ENCODE measurements around the gene GRK2. TPM values are rescaled to one million over a fixed set of nuclear protein-coding genes. Genes with fewer than 3 reads are reported as not detected.

Gene GRK2
- total RNA-seq, 1 experiment from 2014 or later, result 51.5 TPM

DNA sequence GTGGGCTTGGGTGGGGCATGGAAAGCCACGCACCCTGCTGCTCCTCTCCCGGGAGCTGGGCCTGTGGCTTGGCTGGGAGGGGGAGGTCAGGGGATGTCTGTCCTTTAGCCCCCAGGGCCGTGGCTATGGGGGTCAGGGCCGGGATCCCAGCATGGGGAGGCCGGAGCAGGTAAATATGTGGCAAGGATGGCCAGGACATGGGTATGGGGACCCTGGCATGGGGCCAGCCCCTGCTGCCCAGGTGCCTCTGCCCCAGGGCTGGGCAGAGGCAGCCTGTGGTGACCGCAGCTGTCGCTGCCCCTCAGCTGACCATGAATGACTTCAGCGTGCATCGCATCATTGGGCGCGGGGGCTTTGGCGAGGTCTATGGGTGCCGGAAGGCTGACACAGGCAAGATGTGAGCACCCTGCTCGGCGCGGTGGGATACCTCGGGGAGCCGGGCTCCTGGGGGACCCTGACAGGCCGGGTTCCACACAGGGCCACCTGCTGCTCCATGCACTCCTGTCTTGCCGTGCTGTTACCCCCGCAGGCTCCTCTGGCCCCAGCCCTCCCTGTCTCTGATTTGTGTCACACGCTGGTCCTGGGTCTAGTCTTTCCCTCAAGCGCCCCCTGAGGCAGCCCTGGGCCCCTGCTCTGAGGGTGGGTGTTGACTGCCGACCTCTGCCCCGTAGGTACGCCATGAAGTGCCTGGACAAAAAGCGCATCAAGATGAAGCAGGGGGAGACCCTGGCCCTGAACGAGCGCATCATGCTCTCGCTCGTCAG, 14.7 kb downstream of the GRK2 start:
- DNase-seq (ENCODE audit: low read depth), result no peak

- DNase-seq (ENCODE audit: low read depth), result no peak
Observed at GRCh38 chr11:67281552-67282150, 15.4 kb downstream of the GRK2 start.

DNA sequence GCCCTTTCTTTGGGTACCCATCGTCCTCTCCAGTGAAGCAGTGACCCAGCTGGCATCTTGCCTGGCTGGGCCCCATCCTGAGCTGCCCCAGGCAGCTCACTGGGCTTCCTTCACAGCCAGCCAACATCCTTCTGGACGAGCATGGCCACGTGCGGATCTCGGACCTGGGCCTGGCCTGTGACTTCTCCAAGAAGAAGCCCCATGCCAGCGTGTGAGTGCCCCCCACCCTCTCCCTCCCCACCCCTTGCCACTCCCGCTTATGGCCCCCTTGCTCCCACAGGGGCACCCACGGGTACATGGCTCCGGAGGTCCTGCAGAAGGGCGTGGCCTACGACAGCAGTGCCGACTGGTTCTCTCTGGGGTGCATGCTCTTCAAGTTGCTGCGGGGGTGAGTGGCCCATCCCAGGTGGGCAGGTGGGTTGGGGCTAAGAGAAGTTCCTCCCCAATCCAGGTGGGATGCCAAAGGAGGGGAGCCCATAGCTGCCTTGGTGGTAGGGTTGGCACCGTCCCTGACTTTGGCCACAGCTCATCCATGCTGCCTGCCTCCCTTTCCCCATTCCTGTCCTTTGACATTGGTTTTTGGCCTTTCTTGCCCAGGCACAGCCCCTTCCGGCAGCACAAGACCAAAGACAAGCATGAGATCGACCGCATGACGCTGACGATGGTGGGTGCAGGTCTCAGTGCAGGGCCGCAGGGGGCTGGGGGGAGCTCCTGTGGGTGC, 16.0 kb downstream of the GRK2 start:
- DNase-seq (ENCODE audit: low read depth), result no peak

GRCh38 chr11:67282876-67283371, 16.7 kb downstream of the GRK2 start:
- no peak for DNase-seq (ENCODE audit: low read depth)

GRCh38 chr11:67283481-67283963, 17.2 kb downstream of the GRK2 start:
- DNase-seq (ENCODE audit: low read depth), result no peak

- DNase-seq (ENCODE audit: low read depth), result no peak
Observed at GRCh38 chr11:67284811-67285540, 18.7 kb downstream of the GRK2 start.

- no peak for DNase-seq (ENCODE audit: low read depth)
Observed at GRCh38 chr11:67285541-67286498, 19.5 kb downstream of the GRK2 start.

- DNase-seq (ENCODE audit: low read depth), result no peak
Observed at GRCh38 chr11:67286621-67287333, 20.5 kb downstream of the GRK2 start.

DNA sequence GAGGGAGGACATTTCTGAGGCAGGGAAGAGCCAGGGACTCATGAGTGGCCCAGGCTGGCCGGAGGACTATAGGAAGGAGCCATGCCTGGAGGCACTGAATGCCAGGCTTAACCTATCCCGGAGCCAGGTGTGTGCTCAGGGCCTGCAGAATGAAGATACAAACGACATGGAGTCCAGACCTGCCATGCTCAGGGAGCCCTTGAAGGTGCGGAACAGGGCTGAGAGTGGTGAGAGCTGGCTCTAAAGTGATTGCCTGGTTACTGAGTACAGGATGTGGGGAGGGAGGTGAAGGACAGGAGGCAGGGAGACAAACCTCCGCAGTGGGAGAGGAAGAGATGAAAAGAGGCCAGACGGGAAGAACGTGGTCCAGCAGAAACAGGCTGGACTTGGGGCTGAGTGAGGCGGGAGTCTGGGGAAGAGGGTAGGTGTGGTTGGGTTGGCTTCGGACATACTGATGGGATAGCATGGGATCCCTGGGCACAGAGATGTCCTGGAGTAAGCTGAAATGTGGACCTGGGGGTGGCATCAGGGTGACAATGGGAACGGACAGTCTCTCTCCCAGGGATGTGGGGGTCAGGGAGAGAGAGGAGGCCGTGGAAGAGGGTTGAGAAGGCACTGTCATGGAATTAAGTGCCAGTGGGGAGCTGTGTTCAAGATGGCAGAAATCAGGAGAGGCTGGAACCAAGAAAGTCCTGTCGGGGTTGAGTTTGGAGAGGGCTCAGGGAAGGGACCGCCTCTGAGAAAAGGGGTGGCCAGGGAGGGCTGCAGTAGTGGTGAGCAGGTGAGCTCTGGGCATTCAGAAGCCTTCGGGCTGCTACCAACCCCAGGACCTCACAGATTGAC, 21.3 kb downstream of the GRK2 start:
- no peak for DNase-seq (ENCODE audit: low read depth)

DNA sequence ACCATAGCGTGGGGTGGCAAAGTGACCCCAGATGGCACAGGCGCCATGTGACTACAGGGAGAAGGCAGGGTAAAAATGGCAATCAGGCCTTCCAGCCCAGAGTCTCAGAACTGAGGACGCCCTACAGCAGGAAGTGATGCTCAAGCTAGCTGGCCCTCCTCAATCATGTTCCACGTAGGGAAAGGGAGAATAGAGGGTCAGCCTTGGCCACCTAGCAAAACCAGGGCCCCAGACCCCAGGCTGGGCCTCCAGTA, 21.9 kb downstream of the GRK2 start:
- DNase-seq (ENCODE audit: low read depth), result no peak

DNA sequence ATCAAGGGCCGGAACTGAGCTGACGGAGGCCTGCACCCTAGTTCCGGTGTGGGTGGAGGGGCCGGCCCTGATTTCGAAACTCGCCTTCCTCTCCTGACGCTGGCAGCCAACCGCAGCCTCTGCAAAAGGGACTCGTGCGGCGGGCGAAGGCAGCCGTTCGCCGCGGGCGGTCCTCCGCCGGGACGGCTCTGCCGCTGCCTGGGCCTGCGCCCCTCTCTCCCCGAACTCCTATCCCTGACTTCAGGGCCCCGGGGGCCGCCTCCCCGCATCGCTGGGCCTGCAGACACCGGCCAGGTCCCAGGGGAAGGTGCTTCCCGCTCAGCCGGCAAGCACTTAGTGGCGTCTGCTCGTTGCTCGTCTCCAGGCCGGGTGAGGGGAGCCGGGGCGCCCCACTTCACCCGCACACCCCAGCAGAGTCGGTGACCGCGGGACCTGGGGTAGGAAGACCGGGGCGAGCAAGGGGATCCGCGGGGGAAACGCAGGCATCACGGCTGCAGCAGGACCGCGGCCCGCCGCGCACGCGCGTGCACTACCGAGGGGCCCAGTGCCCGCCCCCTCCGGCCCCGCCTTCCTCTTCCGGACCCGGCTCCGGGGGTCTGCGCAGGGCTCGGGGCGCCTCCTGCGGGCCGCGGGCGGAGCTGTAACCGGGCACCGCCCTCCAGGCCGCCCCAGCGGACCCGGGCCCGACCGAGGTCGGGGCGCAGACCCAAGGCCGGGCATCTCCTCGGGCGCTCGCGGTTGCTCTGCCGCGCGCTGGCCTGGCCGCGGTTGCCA, 22.4 kb downstream of the GRK2 start:
- DNase-seq (ENCODE audit: low read depth), result peak; percentile 87

DNA sequence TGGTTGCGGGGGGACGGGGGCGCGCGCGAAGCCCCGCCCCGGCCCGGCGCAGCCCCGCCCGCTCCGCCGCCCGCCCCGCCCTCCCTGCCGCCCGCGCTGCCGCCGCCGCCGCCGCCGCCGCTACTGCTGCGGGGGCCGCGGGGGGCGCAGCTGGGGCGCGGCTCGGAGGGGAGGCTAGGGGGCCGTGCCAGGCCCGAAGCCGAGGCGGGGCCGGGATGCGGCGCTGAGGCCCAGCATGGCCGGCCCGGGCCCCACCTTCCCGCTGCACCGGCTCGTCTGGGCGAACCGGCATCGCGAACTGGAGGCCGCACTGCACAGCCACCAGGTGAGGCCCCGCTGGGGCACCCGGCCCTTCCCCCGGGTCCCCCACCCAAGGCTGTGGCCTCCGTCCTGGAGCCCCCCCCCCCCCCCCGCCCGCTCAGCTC, 23.0 kb downstream of the GRK2 start, which contains the start of gene ANKRD13D:
Gene ANKRD13D, plus strand, starts transcription at position 78 of the 425 bp plus-strand sequence. Its CDS starts 158 bp downstream, at position 236.
- DNase-seq (ENCODE audit: low read depth), result no peak

DNA sequence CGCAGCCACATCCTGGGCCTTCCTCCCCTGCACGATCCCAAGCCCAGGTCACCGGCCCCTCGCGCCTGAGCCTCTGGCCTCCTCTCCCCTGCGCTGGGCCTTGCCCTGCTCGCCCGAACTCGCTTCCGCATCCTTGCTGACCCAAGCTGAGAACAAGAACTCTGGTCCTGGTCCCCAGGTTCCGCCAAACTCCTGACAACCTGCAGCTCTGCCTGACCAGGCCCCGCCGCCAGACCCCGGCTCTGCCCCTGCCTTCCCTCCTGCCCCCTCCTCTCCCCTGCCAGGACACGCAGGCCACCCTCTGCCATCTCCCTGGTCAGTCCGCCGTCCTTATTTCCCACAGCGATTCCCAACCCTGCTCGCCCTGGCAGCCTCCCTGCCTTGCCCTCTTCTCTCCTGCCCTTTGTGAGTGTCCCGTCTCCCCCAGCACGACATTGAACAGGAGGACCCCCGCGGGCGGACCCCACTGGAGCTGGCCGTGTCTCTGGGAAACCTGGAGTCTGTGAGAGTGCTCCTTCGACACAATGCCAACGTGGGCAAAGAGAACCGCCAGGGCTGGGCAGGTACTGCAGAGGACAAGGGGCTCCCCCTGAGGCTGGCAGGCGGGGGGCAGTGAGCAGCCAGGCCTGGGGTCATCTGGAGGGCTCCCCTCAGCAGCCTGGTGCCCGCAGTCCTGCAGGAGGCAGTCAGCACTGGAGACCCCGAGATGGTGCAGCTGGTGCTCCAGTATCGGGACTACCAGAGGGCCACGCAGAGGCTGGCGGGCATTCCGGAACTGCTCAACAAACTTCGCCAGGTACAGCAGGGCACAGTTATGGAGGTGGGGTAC, 23.6 kb downstream of the GRK2 start:
- no peak for DNase-seq (ENCODE audit: low read depth)

DNA sequence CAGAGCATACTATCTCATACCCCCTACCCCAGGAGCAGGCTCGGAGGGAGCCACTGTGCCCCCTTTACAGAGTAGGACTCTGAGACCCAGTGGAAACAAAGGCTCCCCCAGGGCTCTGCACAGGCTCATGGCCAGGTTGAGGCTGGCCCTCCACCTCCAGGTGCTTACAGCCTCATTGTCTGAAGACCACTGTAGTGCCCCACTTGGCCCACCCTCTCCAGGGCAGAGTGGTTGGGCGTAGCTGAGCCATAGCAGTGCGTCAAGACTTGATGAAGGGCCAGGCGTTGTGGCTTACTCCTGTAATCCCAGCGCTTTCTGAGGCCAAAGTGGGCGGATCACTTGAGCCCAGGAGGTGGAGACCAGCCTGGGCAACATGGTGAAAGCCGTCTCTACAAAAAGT, 24.5 kb downstream of the GRK2 start:
- no peak for DNase-seq (ENCODE audit: low read depth)

DNA sequence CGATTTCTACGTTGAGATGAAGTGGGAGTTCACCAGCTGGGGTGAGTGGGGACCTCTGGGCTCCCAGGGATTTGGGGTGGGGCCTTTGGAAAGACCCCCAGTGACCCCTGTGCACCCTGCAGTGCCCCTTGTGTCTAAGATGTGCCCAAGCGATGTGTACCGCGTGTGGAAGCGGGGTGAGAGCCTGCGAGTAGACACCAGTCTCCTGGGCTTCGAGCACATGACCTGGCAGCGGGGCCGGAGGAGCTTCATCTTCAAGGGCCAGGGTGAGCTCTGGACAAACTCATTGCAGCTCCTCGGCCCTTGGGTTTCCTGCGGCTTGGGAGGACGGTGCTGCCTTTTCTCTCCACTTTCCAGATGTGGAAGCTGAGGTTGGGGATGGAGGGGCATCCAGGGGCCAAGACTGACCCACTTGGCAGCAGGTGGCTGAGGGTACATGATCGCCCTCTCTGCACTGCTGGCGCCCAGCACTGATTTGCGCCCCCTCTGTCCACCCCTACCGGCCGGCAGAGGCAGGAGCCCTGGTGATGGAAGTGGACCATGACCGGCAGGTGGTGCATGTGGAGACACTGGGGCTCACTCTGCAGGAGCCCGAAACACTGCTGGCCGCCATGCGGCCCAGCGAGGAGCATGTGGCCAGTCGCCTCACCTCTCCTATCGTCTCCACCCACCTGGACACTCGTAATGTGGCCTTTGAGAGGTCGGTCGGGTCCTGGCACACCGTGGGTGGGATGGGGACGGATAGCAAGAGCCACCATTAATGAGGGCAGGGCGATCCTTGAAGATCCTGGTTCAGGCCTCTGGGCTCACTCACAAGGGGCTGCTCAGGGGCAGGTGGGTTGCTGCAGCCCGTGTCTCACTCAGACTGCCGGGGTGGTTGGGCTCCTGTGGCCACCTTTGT, 25.5 kb downstream of the GRK2 start:
- no peak for DNase-seq (ENCODE audit: low read depth)

DNA sequence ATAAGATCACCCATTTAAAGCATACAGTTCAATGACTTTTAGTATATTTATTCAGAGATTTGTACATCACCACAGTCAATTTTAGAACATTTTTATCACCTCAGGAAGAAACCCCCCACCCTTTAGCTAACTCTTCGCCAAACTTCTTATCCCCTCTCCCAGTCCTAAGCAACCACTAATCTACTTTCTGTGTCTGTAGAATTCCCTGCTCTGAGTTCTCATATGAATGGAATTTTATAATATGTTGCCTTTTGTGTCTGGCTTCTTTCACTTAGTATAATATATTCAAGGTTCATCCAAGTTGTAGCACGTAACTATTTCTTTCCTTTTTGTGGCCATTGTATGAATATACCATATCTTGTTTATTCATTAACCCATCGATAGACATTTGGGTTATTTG, 26.4 kb downstream of the GRK2 start:
- no peak for DNase-seq (ENCODE audit: low read depth)

Data from HT1080 (cell line).